Natural killer cell (primary cell): ENCODE results near the gene LIN7A. TPM values are rescaled to one million over a fixed set of nuclear protein-coding genes. Genes with fewer than 3 reads are reported as not detected.

Experiments
- ATAC-seq, 3 donors: fragments of 150-1000 bp in 2 of 3; fragments of 200-7000 bp in 1 of 3; cut with Tn5 transposase; 1 replicate in 1 of 3; 2 replicates in 2 of 3; pipeline ENCODE4 v1.10.0; 2021; ENCODE audit warnings: mild to moderate bottlenecking in 2 of 3, moderate library complexity in 2 of 3
- DNase-seq, 2 donors: peaks; one replicate each; pipeline versions ENCODE4 v3.0.0 to v3.0.0-alpha.2; 2013 to 2021; ENCODE audit warnings: mixed read lengths in 1 of 2
- H3K27ac ChIP-seq: one replicate; pipeline ENCODE4 v1.5.1; 2013; ENCODE audit warnings: mild to moderate bottlenecking, low read length
- H3K27me3 ChIP-seq: one replicate; pipeline ENCODE4 v1.6.1; 2013; ENCODE audit warnings: low read length; ENCODE audit not compliant: control insufficient read depth, insufficient read depth
- H3K36me3 ChIP-seq: one replicate; pipeline ENCODE4 v1.6.1; 2013; ENCODE audit warnings: low read length; ENCODE audit not compliant: control insufficient read depth, insufficient read depth
- H3K4me1 ChIP-seq: one replicate; pipeline ENCODE4 v1.6.1; 2013; ENCODE audit warnings: low read length; ENCODE audit not compliant: control insufficient read depth, insufficient read depth
- H3K4me3 ChIP-seq: one replicate; pipeline ENCODE4 v1.5.1; 2013; ENCODE audit warnings: low read length
- H3K9me3 ChIP-seq: one replicate; pipeline ENCODE4 v1.6.1; 2013; ENCODE audit warnings: low read length; ENCODE audit not compliant: control insufficient read depth, insufficient read depth
- H3K27ac Mint-ChIP-seq, 2 donors: one replicate each; pipeline ENCODE4 v1.8.0; 2022; ENCODE audit warnings: mild to moderate bottlenecking in 2 of 2, mixed read lengths in 2 of 2, moderate library complexity in 1 of 2
- H3K27me3 Mint-ChIP-seq, 2 donors: one replicate each; pipeline ENCODE4 v1.8.0; 2022; ENCODE audit warnings: low read depth in 2 of 2, mixed read lengths in 2 of 2
- H3K36me3 Mint-ChIP-seq: one replicate; pipeline ENCODE4 v1.8.0; 2022; ENCODE audit warnings: mixed read lengths
- H3K4me1 Mint-ChIP-seq, 2 donors: one replicate each; pipeline ENCODE4 v1.8.0; 2022; ENCODE audit warnings: mixed read lengths in 2 of 2
- H3K4me3 Mint-ChIP-seq: one replicate; pipeline ENCODE4 v1.8.0; 2022; ENCODE audit warnings: mild to moderate bottlenecking, moderate library complexity, mixed read lengths
- H3K9me3 Mint-ChIP-seq, 2 donors: one replicate each; pipeline ENCODE4 v1.8.0; 2022; ENCODE audit warnings: mixed read lengths in 2 of 2
- CTCF ChIP-seq: fragments of 200-600 bp; IDR thresholded peaks from one replicate; pipeline ENCODE4 v1.8.0; 2022; ENCODE audit warnings: antibody characterized with exemption
- WGBS: methylation state at CpG from one replicate; pipeline ENCODE4 v1.1.7; 2013; ENCODE audit warnings: missing lambda C conversion rate; ENCODE audit not compliant: insufficient coverage; 5-methylcytosine and 5-hydroxymethylcytosine counted together
- intact Hi-C: fragments of 100-400 bp; cut with micrococcal nuclease; formaldehyde crosslinking; loops from one replicate; pipeline ENCODE4 v1.14.2; 2022
- total RNA-seq, 4 donors: library from RNA; stranded (reverse); fragments of 120-200 nt in 1 of 4; gene quantifications; one replicate each; pipeline versions ENCODE4 v1.2.3 to v1.2.4, GENCODE V29; 2013 to 2022

LIN7A gene
- total RNA-seq, 3 donors from 2014 or later (not counting 1 experiment from before 2014, with no cell fraction given): 0.12 to 14.9 (median 0.27) TPM

GRCh38 chr12:80821513-80822000 is 116.2 kb downstream of the LIN7A start:
- no peaks in the 10 kb centered on the region for H3K27me3 Mint-ChIP-seq
- ATAC-seq (no peak), DNase-seq (no peak)
- Histone ChIP-seq H3K4me1 (no peaks in the 10 kb centered on the region), H3K27me3 (no peaks in the 10 kb centered on the region), H3K4me3 (no peak overlapping the region), H3K27ac (no peak overlapping the region), H3K36me3 (no peaks in the 10 kb centered on the region), H3K9me3 (peaks cover 4% of the 10 kb centered on the region)
- no peak for TF ChIP-seq CTCF
- intact Hi-C loops: no loop called here
- H3K4me3 Mint-ChIP-seq: no peak overlapping the region
- no peak overlapping the region for H3K27ac Mint-ChIP-seq
- 82% methylated on average over 4 of the region's 4 CpGs for WGBS
- H3K4me1 Mint-ChIP-seq: no peaks in the 10 kb centered on the region
- H3K36me3 Mint-ChIP-seq: no peaks in the 10 kb centered on the region
- peaks cover 5% of the 10 kb centered on the region in 2 donors for H3K9me3 Mint-ChIP-seq

- Mint-ChIP-seq H3K4me3 (no peak overlapping the region), H3K27ac (no peak overlapping the region), H3K9me3 (peaks cover 5% of the 10 kb centered on the region in 2 donors), H3K4me1 (no peaks in the 10 kb centered on the region), H3K36me3 (no peaks in the 10 kb centered on the region), H3K27me3 (no peaks in the 10 kb centered on the region)
- DNase-seq (no peak), ATAC-seq (no peak)
- Histone ChIP-seq H3K27me3 (no peaks in the 10 kb centered on the region), H3K9me3 (peaks cover 4% of the 10 kb centered on the region), H3K36me3 (no peaks in the 10 kb centered on the region), H3K4me3 (no peak overlapping the region), H3K4me1 (no peaks in the 10 kb centered on the region), H3K27ac (no peak overlapping the region)
- no peak for TF ChIP-seq CTCF
- intact Hi-C loops: no loop called here
Observed at GRCh38 chr12:80818878-80819277, 118.9 kb downstream of the LIN7A start.

GRCh38 chr12:80815351-80815750 is 122.4 kb downstream of the LIN7A start:
- H3K27me3 ChIP-seq: no peaks in the 10 kb centered on the region
- H3K9me3 ChIP-seq: no peaks in the 10 kb centered on the region

More at GRCh38 chr12:80815351-80815750, 122.4 kb downstream of the LIN7A start:
- H3K4me3 Mint-ChIP-seq: no peak overlapping the region
- no peak for TF ChIP-seq CTCF
- Histone ChIP-seq H3K36me3 (no peaks in the 10 kb centered on the region), H3K27ac (no peak overlapping the region), H3K4me3 (no peak overlapping the region), H3K4me1 (no peaks in the 10 kb centered on the region)
- intact Hi-C loops: no loop called here
- no peaks in the 10 kb centered on the region for H3K36me3 Mint-ChIP-seq
- ATAC-seq: no peak
- H3K27ac Mint-ChIP-seq: no peak overlapping the region
- peaks cover 3 to 5% of the 10 kb centered on the region in 2 donors for H3K9me3 Mint-ChIP-seq
- no peaks in the 10 kb centered on the region for H3K27me3 Mint-ChIP-seq
- DNase-seq: no peak
- no peaks in the 10 kb centered on the region for H3K4me1 Mint-ChIP-seq
